Measurements from ENCODE around the gene PLXNA4.

DNA sequence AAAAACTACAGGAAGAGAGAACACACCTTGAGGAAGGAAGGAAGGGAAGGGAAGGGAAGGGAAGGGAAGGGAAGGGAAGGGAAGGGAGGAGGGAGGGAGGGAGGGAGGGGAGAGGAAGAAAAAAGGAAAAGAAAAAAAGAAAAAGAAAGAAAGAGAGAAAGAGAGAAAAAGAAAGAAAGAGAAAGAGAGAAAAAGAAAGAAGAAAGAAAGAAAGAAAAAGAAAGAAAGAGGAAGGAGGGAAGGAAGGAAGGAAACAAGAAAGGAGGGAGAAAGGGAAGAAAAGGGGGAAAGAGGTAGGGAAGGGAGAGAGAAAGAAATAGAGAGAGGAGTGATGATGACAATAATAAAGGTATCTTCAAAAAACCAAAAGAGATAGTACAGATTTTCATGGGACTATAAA lies 12.3 kb upstream of the PLXNA4 start:
- TF ChIP-seq, protein P1, sequence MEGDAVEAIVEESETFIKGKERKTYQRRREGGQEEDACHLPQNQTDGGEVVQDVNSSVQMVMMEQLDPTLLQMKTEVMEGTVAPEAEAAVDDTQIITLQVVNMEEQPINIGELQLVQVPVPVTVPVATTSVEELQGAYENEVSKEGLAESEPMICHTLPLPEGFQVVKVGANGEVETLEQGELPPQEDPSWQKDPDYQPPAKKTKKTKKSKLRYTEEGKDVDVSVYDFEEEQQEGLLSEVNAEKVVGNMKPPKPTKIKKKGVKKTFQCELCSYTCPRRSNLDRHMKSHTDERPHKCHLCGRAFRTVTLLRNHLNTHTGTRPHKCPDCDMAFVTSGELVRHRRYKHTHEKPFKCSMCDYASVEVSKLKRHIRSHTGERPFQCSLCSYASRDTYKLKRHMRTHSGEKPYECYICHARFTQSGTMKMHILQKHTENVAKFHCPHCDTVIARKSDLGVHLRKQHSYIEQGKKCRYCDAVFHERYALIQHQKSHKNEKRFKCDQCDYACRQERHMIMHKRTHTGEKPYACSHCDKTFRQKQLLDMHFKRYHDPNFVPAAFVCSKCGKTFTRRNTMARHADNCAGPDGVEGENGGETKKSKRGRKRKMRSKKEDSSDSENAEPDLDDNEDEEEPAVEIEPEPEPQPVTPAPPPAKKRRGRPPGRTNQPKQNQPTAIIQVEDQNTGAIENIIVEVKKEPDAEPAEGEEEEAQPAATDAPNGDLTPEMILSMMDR (IDR thresholded peaks at IDR 0.05), result no peak
- TF ChIP-seq POLR2A (IDR thresholded peaks at IDR 0.05), result no peak

Data from lower leg skin (tissue), 3 donors.